Stimulated activated naive CD4-positive, alpha-beta T cell (primary cell): ENCODE measurements around the gene FMN1.

Experiments
- DNase-seq, 6 experiments: peaks; one replicate each; lab custom pipeline; 2025; lab: John Stamatoyannopoulos, UW

FMN1 gene

GRCh38 chr15:32885713-32886112 lies 308.8 kb downstream of the FMN1 start:
- no peak for DNase-seq

DNA sequence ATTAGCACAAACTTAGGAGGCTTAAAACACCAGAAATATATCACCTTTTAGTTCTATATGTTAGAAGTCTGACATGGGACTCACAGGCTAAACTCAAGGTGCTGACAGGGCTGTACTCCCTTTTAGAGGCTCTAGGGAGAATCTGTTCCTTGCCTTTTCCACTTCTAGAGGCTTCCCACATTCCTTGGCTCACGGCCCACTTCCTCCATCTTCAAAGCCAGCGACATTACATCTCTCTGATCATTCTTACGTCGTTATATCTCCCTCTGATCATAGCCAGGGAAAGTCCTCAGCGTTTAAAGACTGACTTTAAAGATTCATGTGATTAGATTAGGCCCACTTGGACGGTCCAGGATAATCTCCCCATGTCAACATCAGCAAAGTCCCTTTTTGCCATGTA lies 310.4 kb downstream of the FMN1 start:
- DNase-seq, result no peak

DNA sequence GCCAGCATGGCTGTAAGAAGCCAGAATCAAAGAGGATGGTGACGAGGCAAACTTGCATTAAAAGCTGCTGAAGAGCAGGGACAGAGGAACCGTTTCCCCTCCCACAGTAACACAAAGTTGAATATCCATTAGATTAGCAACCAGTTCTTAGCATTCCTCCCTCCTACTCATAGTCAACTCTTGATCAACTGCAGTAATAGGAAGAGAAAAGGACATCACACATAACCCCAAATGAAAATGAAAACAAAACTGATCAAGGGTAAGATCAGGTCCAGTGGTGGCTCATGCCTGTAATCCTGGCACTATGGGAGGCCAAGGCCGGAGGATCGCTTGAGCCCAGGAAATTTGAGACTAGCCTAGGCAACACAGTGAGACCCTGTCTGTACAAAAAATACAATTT lies 311.6 kb downstream of the FMN1 start:
- no peak for DNase-seq

- DNase-seq, result no peak
These were observed 313.0 kb downstream of the FMN1 start for GRCh38 chr15:32881528-32881927.

GRCh38 chr15:32880642-32881041 lies 313.9 kb downstream of the FMN1 start:
- DNase-seq, result no peak

GRCh38 chr15:32879980-32880379 lies 314.5 kb downstream of the FMN1 start:
- DNase-seq, result no peak

DNA sequence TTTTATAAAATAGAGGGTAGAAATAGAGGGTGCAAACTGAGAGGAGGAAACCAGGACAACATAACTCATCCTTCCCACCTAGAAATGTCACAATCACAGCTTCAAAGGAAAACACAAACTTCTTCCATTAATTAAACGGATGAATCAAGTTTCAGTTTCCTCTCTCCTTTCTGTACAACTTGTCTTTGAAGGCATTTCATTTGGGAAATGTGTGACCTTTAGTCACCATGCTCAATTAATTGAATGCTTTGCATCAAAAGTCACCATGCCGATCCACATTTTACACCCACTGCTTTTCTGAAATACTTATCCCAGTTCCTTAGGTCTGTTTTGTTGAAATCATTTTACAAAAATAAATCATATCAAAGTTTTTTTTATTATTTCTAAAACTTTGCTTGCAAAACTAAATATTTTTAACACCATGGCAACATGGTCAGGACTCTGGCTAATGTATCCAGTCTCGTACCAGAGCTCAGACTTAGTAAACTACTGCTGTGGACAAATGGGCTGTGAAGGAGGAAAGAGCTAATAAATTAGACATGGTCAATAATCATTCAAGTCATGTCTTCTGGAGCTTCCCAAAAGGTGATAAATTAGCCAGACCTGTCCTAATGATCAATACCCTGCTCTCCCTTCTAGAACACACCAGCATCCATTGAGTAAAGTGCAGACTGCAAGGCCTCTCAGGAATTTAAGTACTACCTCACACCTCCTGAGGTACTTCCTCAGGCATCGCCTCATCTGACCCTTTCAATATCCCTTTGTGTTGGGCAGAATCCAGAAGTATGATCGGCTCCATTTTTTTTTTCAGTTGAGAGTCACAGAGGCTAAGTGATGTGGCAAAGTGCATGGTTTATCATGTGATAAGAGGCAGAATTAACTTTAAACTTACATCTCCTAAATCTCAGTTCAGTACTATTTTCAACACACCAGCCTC lies 315.4 kb downstream of the FMN1 start:
- no peak for DNase-seq

DNA sequence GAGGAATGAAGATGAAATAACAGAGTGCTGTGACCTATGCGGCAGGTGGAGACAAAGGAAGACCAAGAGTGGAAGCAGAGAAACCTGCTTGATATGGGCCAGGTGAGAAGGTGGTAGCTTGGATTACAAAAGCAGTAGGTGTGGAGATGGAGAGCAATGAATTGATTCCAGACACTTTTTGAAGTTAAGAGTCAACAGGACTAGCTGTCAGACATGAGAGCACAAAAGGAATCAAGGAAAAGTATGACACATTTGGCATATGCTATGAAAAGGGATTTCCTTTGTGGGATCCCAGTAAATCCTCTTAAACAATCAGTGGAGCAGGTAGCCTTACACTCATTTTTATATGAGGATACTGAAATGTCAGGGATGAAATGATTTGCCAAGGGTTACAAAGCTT lies 316.2 kb downstream of the FMN1 start:
- no peak for DNase-seq

GRCh38 chr15:32877252-32878019 lies 317.1 kb downstream of the FMN1 start:
- no peak for DNase-seq

- DNase-seq, result no peak
These were observed 321.0 kb downstream of the FMN1 start for GRCh38 chr15:32873284-32874114.

DNA sequence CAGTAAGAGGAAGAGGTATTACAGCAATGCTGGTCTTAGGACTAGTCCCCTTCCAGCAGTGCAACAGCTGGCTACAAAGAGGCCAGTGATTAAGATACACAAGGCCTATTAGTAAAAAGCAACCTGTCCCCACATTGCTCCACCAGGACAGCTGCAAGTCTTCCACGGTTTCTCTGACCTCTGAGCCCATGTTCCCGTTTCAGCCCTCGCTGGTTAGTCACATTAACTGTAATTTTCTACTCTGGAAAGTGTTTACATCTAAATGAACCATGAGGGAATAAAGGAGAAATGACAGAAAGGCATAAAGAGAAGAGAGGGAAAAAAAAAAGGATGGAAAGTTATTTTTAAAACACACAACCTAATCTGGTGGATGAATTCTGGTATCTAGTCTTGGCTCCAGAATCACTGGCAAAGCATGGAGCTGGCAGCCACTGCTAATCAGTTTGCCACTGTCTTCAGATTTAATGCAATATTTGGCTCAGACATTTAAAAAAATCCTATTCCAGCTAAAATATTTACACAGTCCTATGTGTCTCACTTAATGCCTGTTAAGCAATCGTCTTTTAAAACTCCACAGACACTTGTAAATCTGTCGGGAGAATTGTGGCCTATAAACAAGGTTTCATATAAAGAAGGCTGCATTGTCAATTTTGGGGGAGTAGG lies 321.8 kb downstream of the FMN1 start:
- DNase-seq, result no peak

- no peak for DNase-seq
These were observed 322.6 kb downstream of the FMN1 start for GRCh38 chr15:32871883-32872282.

GRCh38 chr15:32870240-32871033 lies 324.1 kb downstream of the FMN1 start:
- no peak for DNase-seq

DNA sequence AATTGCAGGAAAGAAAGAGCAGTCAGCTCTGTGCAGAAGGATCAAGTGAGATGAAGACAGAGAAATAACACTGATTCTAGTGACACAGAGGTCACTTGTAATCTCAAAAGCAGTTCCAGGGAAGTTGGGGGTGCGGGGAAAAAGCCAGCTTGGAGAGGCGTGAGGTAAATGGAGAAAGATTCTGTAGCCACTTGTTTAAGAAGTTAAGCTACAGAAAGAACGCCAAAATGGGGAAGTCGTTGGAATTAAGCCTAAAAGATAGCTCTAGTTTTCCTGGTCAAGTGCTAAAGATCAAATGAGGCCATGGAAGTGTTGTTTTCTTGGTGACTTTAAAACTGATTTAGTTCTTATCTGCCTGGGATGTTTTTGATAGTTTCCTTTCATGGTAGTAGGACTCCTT lies 324.7 kb downstream of the FMN1 start:
- no peak for DNase-seq

- no peak for DNase-seq
These were observed 327.2 kb downstream of the FMN1 start for GRCh38 chr15:32867313-32867626.

GRCh38 chr15:32866454-32867312 lies 327.8 kb downstream of the FMN1 start:
- DNase-seq, result no peak

- DNase-seq, result no peak
These were observed 329.7 kb downstream of the FMN1 start for GRCh38 chr15:32864841-32865240.

DNA sequence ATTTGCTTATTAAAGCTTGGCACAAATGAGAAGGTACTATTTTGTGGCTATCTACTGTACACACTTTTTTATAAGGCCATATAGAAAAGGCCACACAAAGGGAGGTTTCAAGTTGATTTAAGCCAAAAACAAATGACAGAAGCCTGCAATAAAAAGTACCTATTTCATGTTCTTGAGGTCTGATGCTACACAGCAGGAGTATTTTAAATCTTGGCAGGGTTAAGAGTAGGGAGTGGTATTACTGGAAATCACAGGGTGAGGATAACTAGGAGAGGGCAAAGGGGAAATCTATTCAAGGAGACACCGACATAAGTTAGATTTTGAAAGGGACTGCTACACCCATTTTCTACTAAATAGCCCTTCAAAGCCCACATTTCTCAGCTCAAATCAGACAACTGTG lies 330.5 kb downstream of the FMN1 start:
- DNase-seq, result no peak

DNA sequence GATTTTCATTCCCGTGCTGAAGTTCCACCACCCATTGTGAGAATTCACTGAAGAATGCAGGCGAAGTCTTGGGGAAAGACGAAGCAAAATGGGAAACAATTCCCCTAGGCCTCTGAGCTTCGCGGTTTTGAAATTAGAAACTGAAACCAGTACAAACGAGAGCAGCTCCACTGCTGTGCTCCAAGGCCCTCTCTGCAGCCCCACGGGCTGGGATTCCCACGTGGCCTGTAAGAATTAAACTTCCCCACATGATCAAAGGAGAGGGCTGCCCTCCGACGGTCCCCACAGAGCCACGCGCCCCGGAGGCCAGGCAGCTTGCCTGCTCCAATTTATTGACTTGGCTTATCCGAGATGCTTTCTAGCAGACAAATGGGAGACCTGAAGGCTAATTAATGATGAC lies 332.8 kb downstream of the FMN1 start:
- no peak for DNase-seq

DNA sequence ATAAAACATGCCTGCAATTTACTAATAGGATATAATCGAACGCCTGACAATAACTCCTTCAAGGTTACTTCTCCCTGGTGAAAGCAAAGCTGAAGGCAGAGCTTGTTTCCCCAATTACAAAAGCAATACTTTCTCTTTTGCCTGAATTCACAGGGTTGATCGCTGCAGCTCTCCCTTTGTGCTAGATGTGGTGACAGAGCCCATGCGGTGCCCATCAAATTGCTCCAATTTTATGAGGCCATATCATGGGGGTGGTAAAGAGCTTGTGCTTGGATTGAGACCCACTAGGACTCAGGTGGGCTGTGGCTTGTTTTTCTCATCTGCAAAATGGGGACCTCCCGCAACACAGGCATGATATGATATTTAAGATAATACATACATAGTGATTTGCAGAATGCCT lies 333.3 kb downstream of the FMN1 start:
- no peak for DNase-seq
